ENCODE data around the gene TANGO6. TPM values are rescaled to one million over a fixed set of nuclear protein-coding genes. Genes with fewer than 3 reads are reported as not detected.

The TANGO6 gene
- 17.1 and 18.1 TPM in 2 replicates for total RNA-seq (2014; rRNA removed; shearing (Covaris generic))

DNA sequence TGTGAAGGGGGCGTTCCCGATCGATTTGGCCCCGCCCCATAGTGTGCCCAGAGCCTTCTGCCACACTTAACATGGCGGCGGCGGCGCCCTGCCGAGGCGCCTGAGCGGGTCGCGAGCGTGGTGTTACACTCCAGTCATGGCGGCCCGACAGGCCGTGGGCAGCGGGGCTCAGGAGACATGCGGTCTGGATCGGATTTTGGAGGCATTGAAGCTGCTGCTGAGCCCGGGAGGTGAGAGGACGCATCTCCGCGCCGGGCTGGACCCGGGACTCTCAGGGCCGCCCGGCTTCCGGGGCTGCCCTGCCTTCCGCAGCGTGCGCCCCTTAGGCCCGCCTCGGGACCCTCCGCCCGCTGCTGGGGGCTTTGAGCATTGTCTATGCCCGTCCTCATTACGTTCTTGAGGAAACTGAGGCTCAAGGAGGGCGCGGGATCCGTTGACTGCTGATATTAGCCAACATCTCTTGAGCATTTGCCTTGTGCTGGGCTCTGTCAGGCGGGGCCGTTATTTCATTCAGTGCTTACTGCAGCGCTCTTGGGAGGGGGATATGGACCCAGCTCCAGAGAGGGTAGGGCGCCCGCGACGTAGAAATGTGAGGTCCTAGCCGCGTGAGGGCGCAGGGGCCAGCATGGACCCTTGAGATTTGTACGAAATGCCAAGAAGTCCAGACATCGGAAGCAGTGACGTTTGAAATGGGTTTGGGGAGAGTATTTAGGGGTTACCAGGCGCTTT lies at the start of gene TANGO6:
TANGO6 (plus strand) TSS at position 50 of the 729 bp plus-strand sequence; CDS start at position 137, 87 bp downstream.
- Histone ChIP-seq H3K27ac (peak within 1 kb of the TSS; percentile 88), H3K27me3 (replicated peaks) (no peaks in the 10 kb centered on the region), H3K36me3 (peaks cover 4% of the 10 kb centered on the region; the same call in 1 of the 2 replicates), H3K4me3 (peak within 1 kb of the TSS; percentile 81), H3K9me3 (replicated peaks) (no peaks in the 10 kb centered on the region), H3K4me1 (replicated peaks) (peaks cover 10% of the 10 kb centered on the region)
- DNase-seq (ENCODE audit: low read depth in 1 of 2, low spot score in 2 of 2) = peak; percentile 85 to 90

DNA sequence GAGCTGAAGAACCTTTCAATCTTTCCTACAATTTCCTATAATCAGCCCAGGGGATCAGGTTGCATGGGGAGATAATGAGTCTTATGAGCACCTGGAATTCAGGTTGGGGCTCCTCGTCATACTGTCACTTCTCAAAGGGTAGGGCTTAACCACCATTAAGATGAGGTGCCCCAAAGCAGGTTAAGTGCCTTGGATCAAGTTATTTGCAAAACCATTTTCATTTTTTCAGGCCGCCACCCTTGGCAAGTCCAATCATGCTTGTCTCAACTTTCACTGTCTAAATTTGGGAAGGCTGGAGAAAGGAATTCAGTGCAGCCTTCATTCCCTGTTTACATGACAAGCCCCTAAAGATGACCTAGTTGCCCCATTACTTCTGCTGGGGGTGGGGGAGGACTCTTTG lies 44.9 kb upstream of the TANGO6 start:
- no peaks in the 10 kb centered on the region for H3K36me3 ChIP-seq
- H3K4me1 ChIP-seq (replicated peaks) = no peaks in the 10 kb centered on the region
- H3K27me3 ChIP-seq (replicated peaks) = no peaks in the 10 kb centered on the region
- DNase-seq (ENCODE audit: low read depth in 1 of 2, low spot score in 2 of 2) = no peak
- no peak overlapping the region for H3K4me3 ChIP-seq
- no peaks in the 10 kb centered on the region for H3K9me3 ChIP-seq (replicated peaks)
- no peak overlapping the region for H3K27ac ChIP-seq

- Histone ChIP-seq H3K4me3 (no peak overlapping the region), H3K27me3 (replicated peaks) (no peaks in the 10 kb centered on the region), H3K9me3 (replicated peaks) (no peaks in the 10 kb centered on the region), H3K27ac (no peak overlapping the region), H3K4me1 (replicated peaks) (no peaks in the 10 kb centered on the region), H3K36me3 (no peaks in the 10 kb centered on the region)
- DNase-seq (ENCODE audit: low read depth in 1 of 2, low spot score in 2 of 2) = peak; percentile 54 to 55
These were observed 43.0 kb upstream of the TANGO6 start for GRCh38 chr16:68800257-68800875.

GRCh38 chr16:68802190-68802589 lies 41.1 kb upstream of the TANGO6 start:
- Histone ChIP-seq H3K4me3 (no peak overlapping the region), H3K9me3 (replicated peaks) (no peaks in the 10 kb centered on the region), H3K36me3 (no peaks in the 10 kb centered on the region), H3K27me3 (replicated peaks) (no peaks in the 10 kb centered on the region), H3K4me1 (replicated peaks) (no peaks in the 10 kb centered on the region), H3K27ac (no peak overlapping the region)
- no peak for DNase-seq (ENCODE audit: low read depth in 1 of 2, low spot score in 2 of 2)

DNA sequence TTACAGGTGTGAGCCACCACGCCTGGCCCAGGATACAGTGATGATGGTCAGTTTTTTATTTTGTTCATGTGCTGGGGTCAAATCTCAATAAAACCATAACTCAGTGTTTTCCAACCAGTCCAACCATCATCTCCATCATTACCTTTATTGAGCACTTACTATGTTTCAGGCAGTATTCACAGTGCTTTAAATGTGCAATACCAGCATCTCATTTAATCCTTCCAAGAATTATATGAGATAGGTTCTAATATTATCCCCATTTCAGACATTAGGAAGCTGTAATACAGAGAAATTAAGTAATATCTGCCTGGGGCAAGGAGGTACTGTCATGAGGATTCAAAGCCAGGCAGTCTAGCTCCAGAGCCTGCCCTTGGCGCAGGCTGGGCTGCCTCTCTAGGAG lies 36.9 kb upstream of the TANGO6 start:
- no peak overlapping the region for H3K27ac ChIP-seq
- DNase-seq (ENCODE audit: low read depth in 1 of 2, low spot score in 2 of 2) = no peak
- no peaks in the 10 kb centered on the region for H3K36me3 ChIP-seq
- peaks cover 7% of the 10 kb centered on the region for H3K4me1 ChIP-seq (replicated peaks)
- H3K27me3 ChIP-seq (replicated peaks) = no peaks in the 10 kb centered on the region
- peaks cover 5% of the 10 kb centered on the region for H3K9me3 ChIP-seq (replicated peaks)
- no peak overlapping the region for H3K4me3 ChIP-seq

GRCh38 chr16:68806981-68807380 lies 36.4 kb upstream of the TANGO6 start:
- Histone ChIP-seq H3K27me3 (replicated peaks) (no peaks in the 10 kb centered on the region), H3K4me1 (replicated peaks) (peaks cover 12% of the 10 kb centered on the region), H3K27ac (no peak overlapping the region), H3K4me3 (no peak overlapping the region), H3K36me3 (no peaks in the 10 kb centered on the region), H3K9me3 (replicated peaks) (peaks cover 5% of the 10 kb centered on the region)
- DNase-seq (ENCODE audit: low read depth in 1 of 2, low spot score in 2 of 2) = no peak

DNA sequence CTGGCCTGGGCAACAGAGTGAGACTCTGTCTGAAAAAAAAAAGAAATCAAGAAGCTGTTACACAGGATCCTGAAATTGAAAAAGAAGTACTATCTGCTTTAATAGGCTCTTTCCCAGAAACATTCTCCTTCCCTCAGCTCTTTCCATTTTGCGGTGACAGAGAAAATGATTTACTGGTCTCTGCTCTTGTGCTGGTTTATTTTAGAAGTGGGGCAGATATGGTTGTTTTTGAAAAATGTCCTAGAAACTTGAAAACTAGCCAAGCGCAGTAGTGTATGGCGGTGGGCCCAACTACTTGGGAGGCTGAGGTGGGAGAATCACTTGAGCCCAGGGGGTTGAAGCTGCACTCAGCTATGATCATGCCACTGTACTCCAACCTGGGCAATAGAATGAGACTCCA lies 28.8 kb upstream of the TANGO6 start:
- no peak for DNase-seq (ENCODE audit: low read depth in 1 of 2, low spot score in 2 of 2)
- Histone ChIP-seq H3K4me1 (replicated peaks) (peaks cover 13% of the 10 kb centered on the region), H3K27me3 (replicated peaks) (no peaks in the 10 kb centered on the region), H3K9me3 (replicated peaks) (peaks cover 5% of the 10 kb centered on the region), H3K27ac (no peak overlapping the region), H3K4me3 (no peak overlapping the region), H3K36me3 (no peaks in the 10 kb centered on the region)

- Histone ChIP-seq H3K36me3 (no peaks in the 10 kb centered on the region), H3K27me3 (replicated peaks) (no peaks in the 10 kb centered on the region), H3K4me3 (no peak overlapping the region), H3K9me3 (replicated peaks) (no peaks in the 10 kb centered on the region), H3K27ac (peak overlapping the region; percentile 87), H3K4me1 (replicated peaks) (peaks cover 21% of the 10 kb centered on the region)
- DNase-seq (ENCODE audit: low read depth in 1 of 2, low spot score in 2 of 2) = peak; percentile 80 to 82
These were observed 19.8 kb upstream of the TANGO6 start for GRCh38 chr16:68823401-68824135.

DNA sequence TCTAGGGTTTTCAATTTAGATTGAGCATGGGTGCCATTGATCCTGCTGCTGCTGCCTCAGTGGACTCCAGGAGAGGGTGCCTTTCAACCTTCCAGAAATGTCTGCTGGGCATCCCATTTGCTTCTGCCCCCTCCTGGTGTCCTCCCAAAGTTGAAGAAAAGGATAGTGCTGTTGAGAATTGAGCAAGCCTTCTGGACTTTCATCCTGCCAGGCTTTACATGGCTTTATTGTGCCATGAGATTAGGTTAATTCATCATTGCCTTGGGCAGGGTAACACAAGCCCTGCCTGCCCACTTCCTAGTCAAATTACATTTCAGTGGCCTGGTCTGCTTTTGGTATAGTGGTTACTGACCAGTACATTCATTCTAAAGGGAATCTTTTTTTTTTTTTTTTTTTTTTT lies 17.9 kb upstream of the TANGO6 start:
- DNase-seq (ENCODE audit: low read depth in 1 of 2, low spot score in 2 of 2) = no peak

DNA sequence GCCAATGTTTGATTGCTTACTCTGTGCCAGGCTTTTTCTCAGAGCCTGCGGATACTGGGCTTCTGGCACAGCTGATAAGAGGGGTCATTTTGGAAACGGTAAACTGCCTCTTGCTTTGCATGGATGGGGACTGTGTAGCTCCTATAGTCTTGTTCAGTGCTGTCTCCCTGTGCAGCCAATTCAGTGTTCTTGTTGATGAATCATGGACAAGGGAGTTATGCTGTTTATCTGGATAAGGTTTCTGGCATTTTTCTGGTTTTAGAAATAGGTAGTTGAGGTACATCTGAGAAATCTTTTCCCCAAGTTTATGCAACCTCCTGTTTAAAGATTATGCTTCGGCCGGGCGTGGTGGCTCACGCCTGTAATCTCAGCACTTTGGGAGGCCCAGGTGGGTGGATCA lies 16.7 kb upstream of the TANGO6 start:
- DNase-seq (ENCODE audit: low read depth in 1 of 2, low spot score in 2 of 2) = no peak

More for the DNA sequence above, 17.9 kb upstream of the TANGO6 start:
- Histone ChIP-seq H3K4me1 (replicated peaks) (peaks cover 21% of the 10 kb centered on the region), H3K27me3 (replicated peaks) (no peaks in the 10 kb centered on the region), H3K27ac (no peak overlapping the region), H3K9me3 (replicated peaks) (no peaks in the 10 kb centered on the region), H3K36me3 (no peaks in the 10 kb centered on the region), H3K4me3 (no peak overlapping the region)

GRCh38 chr16:68833251-68833650 lies 10.1 kb upstream of the TANGO6 start:
- no peak overlapping the region for H3K27ac ChIP-seq
- H3K27me3 ChIP-seq (replicated peaks) = no peaks in the 10 kb centered on the region
- H3K9me3 ChIP-seq (replicated peaks) = no peaks in the 10 kb centered on the region
- H3K4me1 ChIP-seq (replicated peaks) = no peaks in the 10 kb centered on the region
- no peak for DNase-seq (ENCODE audit: low read depth in 1 of 2, low spot score in 2 of 2)
- no peaks in the 10 kb centered on the region for H3K36me3 ChIP-seq
- no peak overlapping the region for H3K4me3 ChIP-seq

More for the DNA sequence above, 16.7 kb upstream of the TANGO6 start:
- no peak overlapping the region for H3K27ac ChIP-seq
- H3K9me3 ChIP-seq (replicated peaks) = no peaks in the 10 kb centered on the region
- no peaks in the 10 kb centered on the region for H3K36me3 ChIP-seq
- no peak overlapping the region for H3K4me3 ChIP-seq
- peaks cover 21% of the 10 kb centered on the region for H3K4me1 ChIP-seq (replicated peaks)
- no peaks in the 10 kb centered on the region for H3K27me3 ChIP-seq (replicated peaks)

DNA sequence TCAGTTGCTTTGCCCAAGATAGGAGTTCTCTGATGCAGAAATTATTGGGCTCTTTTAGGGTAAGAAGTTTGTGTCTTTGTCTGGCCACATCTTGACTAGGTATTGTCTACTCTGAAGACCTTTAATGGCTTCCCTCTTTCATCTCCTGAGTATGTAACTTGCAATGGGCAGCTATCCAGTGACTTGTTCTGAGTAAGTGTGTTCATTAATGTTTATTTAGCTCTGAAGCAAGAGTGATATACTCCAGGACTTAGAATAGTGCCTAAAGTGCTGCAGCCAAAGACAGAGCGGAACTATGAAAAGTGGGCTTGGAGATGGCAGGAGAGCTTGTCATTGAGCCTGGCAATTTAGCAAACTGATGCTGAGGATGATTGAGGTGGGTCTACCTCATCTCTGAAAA lies 8.8 kb upstream of the TANGO6 start:
- H3K4me1 ChIP-seq (replicated peaks) = no peaks in the 10 kb centered on the region
- H3K36me3 ChIP-seq = no peaks in the 10 kb centered on the region
- no peak overlapping the region for H3K27ac ChIP-seq
- no peaks in the 10 kb centered on the region for H3K27me3 ChIP-seq (replicated peaks)
- no peaks in the 10 kb centered on the region for H3K9me3 ChIP-seq (replicated peaks)
- H3K4me3 ChIP-seq = no peak overlapping the region
- no peak for DNase-seq (ENCODE audit: low read depth in 1 of 2, low spot score in 2 of 2)

DNA sequence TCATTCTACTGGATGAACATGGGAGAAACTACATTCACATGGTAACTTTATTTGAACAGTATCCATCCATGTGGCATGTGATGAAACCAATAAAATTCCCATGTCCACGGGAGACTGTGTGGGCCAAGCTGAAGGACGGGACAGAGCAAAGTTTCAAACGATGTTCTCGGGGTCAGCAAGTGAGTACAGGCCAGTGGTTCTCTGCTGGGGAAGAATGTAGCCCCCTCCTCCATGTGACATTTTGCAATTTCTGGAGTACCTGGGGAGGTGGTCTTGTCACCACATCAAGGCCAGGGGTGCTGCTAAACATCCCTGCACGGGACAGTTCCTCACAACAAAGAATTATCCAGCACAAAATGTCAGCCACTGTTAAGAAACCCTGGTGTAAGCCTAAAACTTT lies 7.4 kb upstream of the TANGO6 start:
- no peaks in the 10 kb centered on the region for H3K36me3 ChIP-seq
- no peak overlapping the region for H3K4me3 ChIP-seq
- no peaks in the 10 kb centered on the region for H3K27me3 ChIP-seq (replicated peaks)
- no peaks in the 10 kb centered on the region for H3K9me3 ChIP-seq (replicated peaks)
- DNase-seq (ENCODE audit: low read depth in 1 of 2, low spot score in 2 of 2) = no peak
- H3K4me1 ChIP-seq (replicated peaks) = no peaks in the 10 kb centered on the region
- H3K27ac ChIP-seq = no peak overlapping the region

- Histone ChIP-seq H3K36me3 (peaks cover 4% of the 10 kb centered on the region; the same call in 1 of the 2 replicates), H3K27me3 (replicated peaks) (no peaks in the 10 kb centered on the region)
- DNase-seq (ENCODE audit: low read depth in 1 of 2, low spot score in 2 of 2) = no peak
These were observed 3.5 kb upstream of the TANGO6 start for GRCh38 chr16:68839831-68840230.

More at GRCh38 chr16:68839831-68840230, 3.5 kb upstream of the TANGO6 start:
- peaks cover 6% of the 10 kb centered on the region for H3K4me1 ChIP-seq (replicated peaks)
- no peak overlapping the region for H3K4me3 ChIP-seq
- no peaks in the 10 kb centered on the region for H3K9me3 ChIP-seq (replicated peaks)
- H3K27ac ChIP-seq = no peak overlapping the region
